ENCODE data around the gene ITCH. TPM values are rescaled to one million over a fixed set of nuclear protein-coding genes. Genes with fewer than 3 reads are reported as not detected.
A peak's percentile ranks its signal among the peaks of the same experiment; 100 is the strongest.
"Not testable (repeated sequence)": the region's sequence is repeated elsewhere in the genome, so short reads cannot be mapped to it uniquely, and the experiment has no call there.

ITCH gene
- total RNA-seq, 1 experiment from 2014 or later: 71.2 TPM

DNA sequence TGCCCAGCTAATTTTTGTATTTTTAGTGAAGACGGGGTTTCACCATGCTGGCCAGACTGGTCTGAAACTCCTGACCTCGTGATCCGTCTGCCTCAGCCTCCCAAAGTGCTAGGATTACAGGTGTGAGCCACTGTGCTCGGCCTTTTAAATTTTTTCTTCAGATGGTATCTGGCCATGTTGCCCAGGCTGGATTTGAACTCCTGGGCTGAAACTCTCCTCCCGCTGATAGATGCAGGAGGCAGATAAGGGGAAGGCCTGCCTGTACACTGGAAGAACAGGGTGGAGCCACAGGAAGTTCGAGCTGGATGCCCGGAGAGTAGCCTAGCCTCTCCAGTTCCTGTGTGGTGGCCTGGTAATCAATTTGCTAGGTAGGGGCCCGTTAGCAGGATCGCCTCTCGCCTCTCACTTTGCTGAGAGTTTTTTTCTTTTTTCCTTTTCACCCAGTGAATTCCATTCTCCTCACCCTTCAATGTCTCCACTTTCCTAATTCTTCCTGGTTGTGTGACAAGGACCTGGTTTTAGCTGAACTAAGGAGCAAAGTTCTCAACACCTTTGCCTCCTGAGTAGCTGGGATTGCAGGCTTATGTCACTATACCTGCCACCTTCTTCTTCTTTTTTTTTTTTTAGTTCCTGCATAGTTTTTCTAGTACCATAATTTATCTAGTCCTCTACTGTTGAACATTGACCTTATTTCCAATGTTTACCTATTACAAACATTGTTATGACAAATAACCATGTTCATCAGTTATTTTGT lies 19.4 kb upstream of the ITCH start:
- DNase-seq (ENCODE audit: low read depth): no peak

DNA sequence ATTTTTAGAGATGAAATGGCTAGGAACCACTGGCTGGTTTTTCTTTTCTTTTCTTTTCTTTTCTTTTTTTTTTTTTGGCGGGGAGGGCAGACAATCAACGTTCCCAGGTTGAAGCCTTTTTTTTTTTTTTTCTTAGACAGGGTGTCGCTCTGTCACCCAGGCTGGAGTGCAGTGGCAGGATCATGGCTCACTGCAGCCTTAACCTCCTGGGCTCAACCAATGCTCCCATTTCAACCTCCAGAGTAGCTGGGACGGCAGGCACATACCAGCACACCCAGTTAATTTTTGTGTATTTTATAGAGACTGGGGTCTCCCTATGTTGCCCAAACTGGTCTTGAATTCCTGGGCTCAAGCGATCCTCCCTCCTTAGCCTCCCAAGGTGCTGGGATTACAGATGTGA lies 18.8 kb upstream of the ITCH start:
- DNase-seq (ENCODE audit: low read depth): no peak

DNA sequence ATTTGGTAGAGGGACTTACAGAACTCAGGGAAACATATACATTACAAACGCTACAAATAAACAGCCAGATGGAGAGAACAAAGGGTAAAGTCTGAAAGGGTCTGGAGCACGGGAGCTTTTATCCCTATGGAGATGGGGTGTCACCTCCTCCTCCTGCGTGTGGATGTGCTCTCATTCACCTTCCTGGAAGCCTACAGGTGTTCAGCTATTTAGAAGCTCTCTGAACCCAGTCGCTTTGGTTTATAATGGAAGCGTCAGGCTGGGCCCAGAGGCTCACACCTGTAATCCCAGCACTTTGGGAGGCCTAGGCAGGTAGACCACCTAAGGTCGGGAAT lies 17.7 kb upstream of the ITCH start:
- no peak for DNase-seq (ENCODE audit: low read depth)

GRCh38 chr20:34345839-34346532 lies 17.1 kb upstream of the ITCH start:
- peak; percentile 59 for DNase-seq (ENCODE audit: low read depth)

DNA sequence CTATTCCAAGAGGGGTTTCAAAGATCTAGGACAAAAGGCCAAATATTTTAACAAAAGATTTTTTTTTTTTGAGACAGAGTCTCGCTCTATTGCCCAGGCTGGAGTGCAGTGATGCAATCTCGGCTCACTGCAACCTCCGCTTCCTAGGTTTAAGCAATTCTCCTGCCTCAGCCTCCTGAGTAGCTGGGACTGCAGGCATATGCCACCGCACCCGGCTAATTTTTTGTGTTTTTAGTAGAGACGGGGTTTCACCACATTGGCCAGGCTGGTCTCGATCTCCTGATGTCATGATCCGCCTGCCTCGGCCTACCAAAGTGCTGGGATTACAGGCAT lies 16.6 kb upstream of the ITCH start:
- not testable (repeated sequence) for DNase-seq (ENCODE audit: low read depth)

DNA sequence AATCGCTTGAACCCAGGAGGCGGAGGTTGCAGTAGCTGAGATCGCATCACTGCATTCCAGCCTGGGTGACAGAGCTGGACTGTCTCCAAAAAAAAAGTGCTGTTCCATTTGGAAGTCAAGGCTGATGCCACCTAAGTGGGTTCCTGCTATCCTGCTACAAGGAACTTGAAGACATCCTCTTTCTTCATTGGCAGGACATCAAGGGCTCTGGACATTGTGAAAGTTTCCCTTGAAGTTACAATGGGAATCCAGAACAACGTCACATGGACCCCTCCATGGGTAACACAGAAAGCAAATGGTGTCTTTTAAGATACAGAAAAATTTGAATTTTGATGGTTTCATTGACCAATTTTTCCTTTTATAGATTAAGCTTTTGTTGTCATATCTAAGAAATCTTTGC lies 15.5 kb upstream of the ITCH start:
- DNase-seq (ENCODE audit: low read depth): no peak

DNA sequence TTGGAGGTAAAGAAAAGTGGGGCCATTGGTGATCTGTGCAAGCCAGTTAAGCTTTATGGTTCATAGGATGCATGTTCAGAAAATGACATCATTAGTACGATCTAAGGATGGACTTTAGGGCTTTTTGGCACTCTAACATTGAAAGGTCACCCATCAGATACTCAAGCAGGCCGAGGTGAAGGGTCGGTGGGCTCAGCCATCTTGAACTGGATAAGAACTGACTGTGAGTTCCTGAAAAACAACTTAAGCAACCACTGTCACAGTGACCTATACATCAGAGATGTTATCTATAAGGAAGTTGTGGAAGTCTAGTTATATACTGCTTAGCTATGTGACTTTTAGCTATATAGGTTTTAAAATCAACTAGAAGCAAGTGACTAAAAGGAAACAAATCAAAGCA lies 13.0 kb upstream of the ITCH start:
- DNase-seq (ENCODE audit: low read depth): no peak

DNA sequence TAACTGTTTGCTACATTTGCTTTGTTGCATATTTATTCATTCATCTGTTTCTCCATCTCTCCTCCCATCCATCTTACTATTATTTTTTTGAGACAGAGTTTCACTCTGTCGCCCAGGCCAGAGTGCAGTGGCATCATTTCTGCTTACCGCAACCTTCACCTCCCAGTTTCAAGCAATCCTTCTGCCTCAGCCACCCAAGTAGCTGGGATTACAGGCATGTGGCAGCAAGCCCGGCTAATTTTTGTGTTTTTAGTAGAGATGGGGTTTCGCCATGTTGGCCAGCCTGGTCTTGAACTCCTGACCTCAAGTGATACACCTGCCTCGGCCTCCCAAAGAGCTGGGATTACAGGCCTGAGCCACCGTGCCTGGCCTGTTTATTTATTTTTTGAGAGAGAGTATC lies 9.6 kb upstream of the ITCH start:
- not testable (repeated sequence) for DNase-seq (ENCODE audit: low read depth)

DNA sequence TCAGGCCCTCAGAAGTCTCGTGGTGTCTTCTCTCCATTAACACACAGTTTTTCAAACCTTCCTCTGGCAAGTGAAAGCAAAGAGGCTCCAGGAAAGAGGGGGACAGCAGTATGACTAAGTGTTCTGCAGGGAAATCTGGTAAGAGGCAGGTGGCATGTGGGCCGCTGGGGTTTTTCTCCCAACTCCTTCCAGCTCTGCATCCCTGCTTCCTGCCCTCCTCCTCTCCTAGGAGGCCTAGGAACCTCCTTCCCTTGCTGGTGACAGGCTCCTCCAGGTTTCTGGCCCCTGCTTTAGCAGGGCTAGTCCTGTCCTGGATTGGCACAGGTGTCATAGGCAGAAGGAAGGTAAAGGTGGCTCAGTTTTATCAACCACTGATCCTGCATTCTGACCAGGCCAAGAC lies 7.6 kb upstream of the ITCH start:
- no peak for DNase-seq (ENCODE audit: low read depth)

GRCh38 chr20:34359729-34360128 lies 3.3 kb upstream of the ITCH start:
- DNase-seq (ENCODE audit: low read depth): not testable (repeated sequence)

- no peak for DNase-seq (ENCODE audit: low read depth)
Observed at GRCh38 chr20:34362502-34363061, 491 bp upstream of the ITCH start.

GRCh38 chr20:34363465-34364222 lies 571 bp downstream of the ITCH start:
- peak; percentile 57 for DNase-seq (ENCODE audit: low read depth)

GRCh38 chr20:34364223-34364506 lies 1.1 kb downstream of the ITCH start:
- no peak for DNase-seq (ENCODE audit: low read depth)

GRCh38 chr20:34365765-34366213 lies 2.7 kb downstream of the ITCH start:
- no peak for DNase-seq (ENCODE audit: low read depth)

DNA sequence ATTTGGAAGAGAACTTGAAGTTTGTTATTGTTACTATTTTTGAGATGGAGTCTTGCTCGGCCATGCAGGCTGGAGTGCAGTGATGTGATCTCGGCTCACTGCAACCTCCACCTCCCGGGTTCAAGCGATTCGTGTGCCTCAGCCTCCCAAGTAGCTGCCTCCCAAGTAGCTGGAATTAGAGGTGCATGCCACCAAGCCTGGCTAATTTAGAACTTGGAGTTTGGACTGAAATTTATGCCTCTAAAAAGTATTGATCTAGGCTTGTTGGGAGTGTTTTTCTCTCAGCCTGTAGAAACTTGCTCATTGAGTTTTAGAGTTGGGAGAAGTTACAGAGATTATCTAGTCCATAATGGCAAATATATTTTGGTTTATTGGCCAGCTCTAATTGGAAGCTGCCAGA lies 4.1 kb downstream of the ITCH start:
- no peak for DNase-seq (ENCODE audit: low read depth)

- not testable (repeated sequence) for DNase-seq (ENCODE audit: low read depth)
Observed at GRCh38 chr20:34367911-34368310, 4.8 kb downstream of the ITCH start.

DNA sequence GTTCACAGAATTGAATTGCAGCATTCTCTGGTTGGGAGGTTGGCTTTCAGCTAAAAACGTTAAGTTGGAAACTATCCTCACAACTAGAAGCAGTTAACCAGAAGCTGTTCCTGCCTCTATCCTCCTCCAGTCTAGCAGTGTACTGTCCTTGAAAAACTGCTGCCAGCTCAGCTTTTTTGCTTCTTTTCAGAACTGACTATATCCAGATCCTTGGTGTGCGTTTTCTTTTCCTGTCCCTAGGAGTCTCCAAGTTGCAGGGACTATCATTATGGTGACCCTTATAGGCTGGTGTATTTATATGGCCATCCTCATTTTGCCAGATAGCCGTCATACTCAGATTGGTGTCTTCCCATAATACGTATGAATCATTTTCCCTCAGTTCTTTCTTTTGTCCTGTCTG lies 5.5 kb downstream of the ITCH start:
- no peak for DNase-seq (ENCODE audit: low read depth)

- no peak for DNase-seq (ENCODE audit: low read depth)
Observed at GRCh38 chr20:34369265-34369664, 6.2 kb downstream of the ITCH start.

GRCh38 chr20:34370062-34370461 lies 7.0 kb downstream of the ITCH start:
- no peak for DNase-seq (ENCODE audit: low read depth)

GRCh38 chr20:34373445-34373844 lies 10.4 kb downstream of the ITCH start:
- no peak for DNase-seq (ENCODE audit: low read depth)

GRCh38 chr20:34374209-34374760 lies 11.2 kb downstream of the ITCH start:
- DNase-seq (ENCODE audit: low read depth): peak; percentile 37

- peak; percentile 78 for DNase-seq (ENCODE audit: low read depth)
Observed at GRCh38 chr20:34375977-34376430, 12.9 kb downstream of the ITCH start.
